HCT116 (cell line): Measurements from ENCODE around the gene PRELP.

ENCODE experiments used
- EZH2 ChIP-seq: fragments of 200-600 bp; sonication (generic); IDR thresholded peaks from 2 replicates; pipeline ENCODE4 v1.6.1; 2017; ENCODE audit warnings: antibody characterized with exemption, mixed run types
- POLR2AphosphoS5 ChIP-seq: IDR thresholded peaks from 2 replicates; pipeline ENCODE4 v1.6.1; 2011; ENCODE audit warnings: mild to moderate bottlenecking, low read depth, low read length, moderate library complexity

DNA sequence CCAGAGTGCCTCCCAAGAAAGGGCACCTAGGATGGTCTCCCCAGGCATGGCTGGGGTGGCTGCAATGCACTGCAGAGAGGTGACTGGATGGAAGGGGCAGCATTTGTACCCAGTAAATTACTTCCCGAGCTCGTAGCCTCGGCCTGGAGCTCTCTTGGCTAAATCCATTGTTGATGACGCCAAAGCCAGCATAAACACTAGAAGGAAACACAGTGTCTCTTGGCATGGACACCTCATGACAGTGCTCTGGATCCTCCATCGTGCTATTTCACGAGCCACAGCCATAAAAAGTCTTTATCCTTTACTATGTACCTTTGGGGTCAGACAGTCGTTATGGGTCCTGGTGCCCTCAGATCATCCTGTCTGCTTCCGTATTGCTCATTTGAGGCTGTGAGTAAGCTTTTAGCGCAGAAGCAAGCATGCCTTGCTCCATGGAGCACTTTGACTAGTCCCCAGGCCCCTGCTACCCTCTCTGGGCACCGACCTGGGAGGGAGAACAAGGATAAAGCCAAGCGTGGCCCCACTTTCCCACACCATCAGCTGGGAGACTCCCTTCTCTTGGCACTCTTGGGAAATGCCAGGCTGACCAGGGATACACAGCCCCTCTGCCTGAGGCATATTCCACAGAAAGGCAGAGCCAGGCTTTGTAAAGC lies 10.3 kb upstream of the PRELP start:
- TF ChIP-seq EZH2: no peak
- no peak for TF ChIP-seq POLR2AphosphoS5
